Measurements from ENCODE around the gene LPGAT1.

The LPGAT1 gene

GRCh38 chr1:211761400-211761799 is 69.2 kb downstream of the LPGAT1 start:
- no peak for DNase-seq

GRCh38 chr1:211756471-211757020 is 74.0 kb downstream of the LPGAT1 start:
- DNase-seq = no peak

- no peak for DNase-seq
Observed at GRCh38 chr1:211753649-211754251, 76.8 kb downstream of the LPGAT1 start.

- DNase-seq = no peak
Observed at GRCh38 chr1:211752951-211753486, 77.5 kb downstream of the LPGAT1 start.

- DNase-seq = no peak
Observed at GRCh38 chr1:211752317-211752716, 78.2 kb downstream of the LPGAT1 start.

GRCh38 chr1:211751438-211751837 is 79.1 kb downstream of the LPGAT1 start:
- DNase-seq = no peak

GRCh38 chr1:211750599-211750998 is 80.0 kb downstream of the LPGAT1 start:
- DNase-seq = no peak

GRCh38 chr1:211749251-211749650 is 81.3 kb downstream of the LPGAT1 start:
- no peak for DNase-seq

GRCh38 chr1:211748810-211749209 is 81.8 kb downstream of the LPGAT1 start:
- DNase-seq = no peak

- DNase-seq = no peak
Observed at GRCh38 chr1:211742889-211743529, 87.6 kb downstream of the LPGAT1 start.

- DNase-seq = no peak
Observed at GRCh38 chr1:211742272-211742671, 88.3 kb downstream of the LPGAT1 start.

GRCh38 chr1:211741788-211742187 is 88.8 kb downstream of the LPGAT1 start:
- DNase-seq = no peak

- no peak for DNase-seq
Observed at GRCh38 chr1:211741116-211741515, 89.4 kb downstream of the LPGAT1 start.

GRCh38 chr1:211739671-211740411 is 90.7 kb downstream of the LPGAT1 start:
- DNase-seq = no peak

GRCh38 chr1:211738691-211739301 is 91.8 kb downstream of the LPGAT1 start:
- DNase-seq = no peak

- no peak for DNase-seq
Observed at GRCh38 chr1:211738096-211738690, 92.4 kb downstream of the LPGAT1 start.

- DNase-seq = no peak
Observed at GRCh38 chr1:211737115-211738035, 93.2 kb downstream of the LPGAT1 start.

GRCh38 chr1:211736351-211736915 is 94.1 kb downstream of the LPGAT1 start:
- DNase-seq = no peak

GRCh38 chr1:211735208-211736170 is 95.1 kb downstream of the LPGAT1 start:
- DNase-seq = no peak

- DNase-seq = no peak
Observed at GRCh38 chr1:211734791-211735190, 95.8 kb downstream of the LPGAT1 start.

Data from DMS 273 treated with DMSO at 0.1 percent for 48 hours (cell line).